ENCODE measurements around the gene RNF212B.

The RNF212B gene

DNA sequence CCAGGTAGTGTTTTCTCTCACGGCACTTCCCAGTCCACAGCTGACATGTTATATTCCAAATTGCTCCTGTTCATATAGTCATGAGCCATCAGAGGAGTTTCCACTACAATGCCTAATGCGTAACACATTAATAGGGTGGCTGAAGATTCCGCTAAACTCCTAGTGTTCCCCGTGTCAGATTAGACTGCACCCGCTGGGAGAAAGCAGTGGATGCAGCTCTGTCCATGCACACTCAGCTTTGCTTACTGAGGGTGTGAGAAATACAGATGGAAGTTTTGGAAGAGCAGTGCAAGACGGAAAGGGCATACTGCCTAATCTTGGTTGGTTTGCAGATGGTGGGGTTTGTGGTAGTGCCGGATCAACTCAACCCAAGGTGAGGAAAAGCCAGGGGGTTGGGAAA is 59.4 kb downstream of the RNF212B start:
- DNase-seq (ENCODE audit: low read depth), result no peak

DNA sequence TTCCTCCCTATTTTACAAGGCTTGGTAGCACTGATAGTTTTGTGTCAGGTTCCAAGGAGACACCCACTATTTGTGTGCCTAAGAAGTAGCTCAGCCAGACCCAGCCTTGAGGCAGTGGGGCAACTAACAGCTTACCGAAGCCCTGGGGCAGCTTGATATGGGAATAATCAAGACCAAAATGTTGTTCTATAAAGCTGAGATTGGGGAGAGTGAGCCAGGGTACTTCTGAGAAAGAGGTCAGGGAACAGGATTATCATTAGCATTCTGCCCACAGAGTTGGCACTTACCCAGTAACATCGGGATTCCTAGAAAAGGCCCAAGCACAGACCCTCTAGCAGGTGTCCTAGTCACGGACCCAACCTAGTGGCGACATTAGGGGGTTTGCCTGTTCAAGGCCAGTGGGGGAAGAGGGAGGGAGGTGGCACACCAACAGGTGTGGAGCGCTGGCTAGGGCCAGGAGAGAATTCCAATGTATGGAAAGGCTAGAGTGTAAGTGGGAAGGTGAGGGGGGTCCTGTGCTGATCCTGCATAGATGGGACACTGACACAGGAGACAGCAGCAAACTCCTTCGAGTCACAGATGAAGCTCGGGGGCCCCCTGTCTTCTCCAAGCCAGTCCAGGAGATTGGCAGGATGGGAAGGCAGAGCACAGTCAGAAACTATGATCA is 60.0 kb downstream of the RNF212B start:
- DNase-seq (ENCODE audit: low read depth), result no peak

DNA sequence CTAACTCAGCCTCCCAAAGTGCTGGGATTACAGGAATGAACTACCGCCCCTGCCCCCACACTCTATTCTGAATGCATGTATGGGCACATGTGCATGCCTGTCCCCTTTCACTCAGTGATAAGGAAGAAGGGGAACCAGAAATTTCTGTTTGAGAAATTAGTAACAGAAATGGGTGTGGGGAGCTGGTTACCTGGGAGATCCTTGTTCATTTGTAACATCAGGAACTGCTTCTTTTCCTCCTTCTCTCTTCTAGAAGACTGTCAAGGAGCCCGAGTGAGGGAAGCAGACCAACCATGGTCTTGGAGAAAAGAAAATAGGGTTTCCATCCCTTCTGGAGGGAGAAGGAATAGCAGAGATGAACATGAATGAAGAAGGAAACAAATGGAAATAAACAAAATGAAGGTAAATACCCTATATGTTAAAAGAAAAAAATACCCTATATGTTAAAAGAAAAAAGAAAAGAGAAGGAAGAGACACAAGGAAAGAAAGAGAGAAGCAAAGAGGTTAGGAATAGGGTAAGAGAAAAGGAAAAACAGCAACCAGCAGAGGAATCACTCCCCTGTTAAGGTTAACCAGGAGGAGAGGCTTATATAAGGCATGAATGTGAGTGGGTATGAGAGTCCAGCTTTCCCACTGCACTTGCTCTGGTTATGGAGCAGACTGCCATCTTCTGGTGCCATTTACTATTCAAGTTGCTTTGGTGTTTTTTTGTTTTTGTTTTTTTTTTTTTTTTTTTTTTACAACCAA is 61.6 kb downstream of the RNF212B start:
- DNase-seq (ENCODE audit: low read depth), result no peak

- DNase-seq (ENCODE audit: low read depth), result no peak
Measured at GRCh38 chr14:23299986-23300686, 62.4 kb downstream of the RNF212B start.

DNA sequence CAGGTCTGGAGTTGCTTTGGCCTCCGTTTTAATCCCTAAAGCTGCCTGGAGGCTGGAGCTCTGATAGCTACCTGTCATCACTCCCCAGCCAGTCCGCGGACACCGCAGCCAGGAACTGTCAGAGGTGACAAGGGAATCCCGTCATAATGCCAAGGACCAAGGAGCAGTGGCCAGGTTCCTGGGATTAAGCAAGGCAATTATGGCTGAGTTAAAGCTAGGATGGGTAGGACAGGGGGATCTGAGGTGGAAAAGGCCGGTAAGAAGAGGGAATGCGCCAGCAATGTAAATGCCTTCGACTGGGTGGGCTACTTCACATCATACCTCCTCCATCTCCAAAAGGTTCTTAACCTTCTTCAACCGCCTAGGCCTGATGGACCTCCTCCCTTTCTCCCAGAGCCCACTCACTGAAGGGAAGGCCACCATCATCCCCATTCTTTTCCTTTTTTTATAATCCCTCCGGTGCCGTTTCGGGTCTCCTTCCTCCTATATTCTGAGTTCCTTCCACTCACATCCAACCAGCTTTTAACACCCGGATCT is 63.0 kb downstream of the RNF212B start:
- no peak for DNase-seq (ENCODE audit: low read depth)

DNA sequence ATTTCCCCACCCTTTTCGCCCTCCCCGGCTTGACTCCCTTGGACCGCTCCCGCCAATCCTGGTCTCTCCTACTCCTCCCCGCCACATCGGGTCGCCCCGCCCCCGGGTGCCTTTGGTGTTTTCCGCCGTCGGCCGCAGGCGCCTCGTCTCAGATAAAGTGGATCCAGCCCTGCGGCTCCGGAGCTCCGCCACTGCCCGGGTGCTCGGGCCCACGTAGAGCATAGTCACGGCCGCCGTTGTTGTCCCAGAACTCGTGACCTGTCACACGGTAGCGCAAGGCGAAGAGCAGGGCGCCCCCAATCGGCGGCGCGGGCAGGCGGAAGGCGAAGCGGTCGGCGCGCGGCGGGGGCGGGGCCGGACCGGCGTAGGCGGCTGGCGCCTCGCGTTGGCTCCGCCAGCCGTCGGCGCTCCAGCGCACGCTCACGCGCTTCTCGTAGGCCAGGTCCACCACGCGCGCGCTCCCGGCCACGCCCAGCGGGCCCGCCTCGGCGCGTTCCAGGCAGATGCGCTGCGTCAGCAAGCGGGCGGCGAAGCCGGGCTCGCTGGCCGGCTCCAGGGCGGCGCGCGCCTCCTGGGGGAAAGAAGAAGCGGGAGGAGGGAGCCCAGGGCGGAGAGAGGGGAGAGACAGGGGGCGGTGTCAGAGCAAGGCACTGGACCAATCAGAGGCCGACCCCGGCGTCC is 63.7 kb downstream of the RNF212B start:
- DNase-seq (ENCODE audit: low read depth), result peak; percentile 95

GRCh38 chr14:23301969-23302289 is 64.2 kb downstream of the RNF212B start:
- no peak for DNase-seq (ENCODE audit: low read depth)

DNA sequence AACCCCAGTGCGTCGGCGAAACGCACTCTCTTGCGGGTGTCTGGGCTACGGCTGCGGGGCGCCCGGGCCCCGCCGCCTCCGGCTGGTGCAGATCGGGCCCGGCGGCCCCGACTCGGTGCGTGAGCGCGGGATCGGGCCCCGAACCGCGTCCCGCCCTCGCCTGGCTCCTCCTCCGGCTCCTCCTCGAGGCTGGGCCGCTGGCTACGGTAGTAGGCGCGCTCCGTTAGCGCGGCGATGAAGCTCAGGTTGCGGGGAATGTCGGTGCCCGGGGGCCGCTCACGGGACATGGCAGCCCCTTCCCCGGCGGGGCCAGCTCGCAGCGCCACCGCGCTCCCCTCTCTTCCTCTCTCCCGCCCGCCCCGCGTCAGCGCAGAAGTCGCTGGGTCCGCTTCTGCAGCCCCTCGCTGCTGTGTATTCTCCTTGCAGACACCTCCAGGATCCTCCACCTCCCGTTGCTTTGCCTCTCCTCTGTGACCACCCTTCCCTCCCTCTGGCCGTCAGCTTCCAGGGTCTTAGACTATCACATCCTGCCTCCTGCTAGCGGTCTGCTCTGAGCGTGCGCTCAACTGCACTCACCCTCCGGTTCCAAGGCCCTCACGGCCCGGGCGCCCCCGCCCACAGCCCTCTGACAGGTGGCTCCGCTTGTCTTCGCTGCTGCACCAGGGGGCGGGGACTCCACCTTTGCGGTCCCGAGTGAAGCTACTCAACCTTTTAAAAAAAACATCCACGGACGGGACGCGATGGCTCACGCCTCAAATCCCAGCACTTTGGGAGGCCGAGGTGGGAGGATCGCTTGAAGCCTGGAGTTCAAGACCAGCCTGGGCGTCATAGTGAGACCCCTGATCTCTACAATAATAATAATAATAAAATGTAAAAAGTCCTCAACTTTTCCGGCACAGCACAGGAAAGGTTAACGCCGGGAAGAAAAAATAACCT is 64.8 kb downstream of the RNF212B start, which contains the start of gene PPP1R3E:
PPP1R3E (minus strand) TSS at position 570 of the 936 bp plus-strand sequence; CDS start at position 287, 283 bp downstream.
- peak; percentile 61 for DNase-seq (ENCODE audit: low read depth)

- DNase-seq (ENCODE audit: low read depth), result no peak
Measured at GRCh38 chr14:23306412-23307145, 68.8 kb downstream of the RNF212B start, which contains the start of gene BCL2L2. BCL2L2 (plus strand) TSS chr14:23306833; CDS start chr14:23307768, 935 bp downstream.

DNA sequence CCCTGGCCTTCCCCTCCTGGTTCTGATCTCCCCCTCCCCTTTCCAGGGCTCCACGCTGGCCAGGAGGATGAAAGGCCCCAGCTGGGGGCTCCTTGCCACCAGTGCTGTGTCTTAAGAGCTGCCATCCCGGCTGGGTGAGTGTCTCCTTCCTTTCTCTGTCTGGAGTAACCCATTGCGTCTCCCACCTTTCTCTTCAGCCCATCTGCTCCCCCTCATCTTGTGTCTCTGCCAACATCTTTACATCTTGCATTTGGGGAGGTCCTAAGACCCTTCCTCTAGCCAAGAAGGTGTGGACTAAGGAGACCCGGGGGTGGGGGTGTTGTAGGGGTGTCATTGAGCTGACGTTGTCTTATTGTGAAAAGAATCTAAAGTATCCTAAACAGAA is 69.4 kb downstream of the RNF212B start:
- no peak for DNase-seq (ENCODE audit: low read depth)

GRCh38 chr14:23307687-23308644 is 70.2 kb downstream of the RNF212B start:
- no peak for DNase-seq (ENCODE audit: low read depth)

- no peak for DNase-seq (ENCODE audit: low read depth)
Measured at GRCh38 chr14:23308721-23309445, 71.1 kb downstream of the RNF212B start.

DNA sequence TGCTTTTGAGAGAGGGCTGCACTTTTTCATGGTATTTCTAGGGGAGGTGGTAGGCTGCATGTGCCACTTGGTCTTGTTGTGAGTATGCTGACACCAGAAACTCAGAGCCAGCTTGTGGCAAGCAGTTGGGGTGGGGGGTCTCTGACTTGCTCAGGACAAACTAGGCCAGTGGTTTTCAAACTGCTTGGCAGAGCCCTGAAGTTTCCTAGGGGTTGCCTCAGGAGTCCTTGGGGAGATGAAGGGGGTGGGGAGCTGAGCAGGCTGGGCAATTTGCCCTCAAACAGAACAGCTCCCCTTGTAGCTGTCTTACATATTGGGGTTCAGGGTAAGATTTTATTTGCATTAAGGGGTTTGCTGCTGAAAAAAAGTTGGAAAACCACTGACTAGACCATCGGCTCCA is 72.8 kb downstream of the RNF212B start:
- no peak for DNase-seq (ENCODE audit: low read depth)

GRCh38 chr14:23316300-23316699 is 78.6 kb downstream of the RNF212B start:
- DNase-seq (ENCODE audit: low read depth), result no peak

GRCh38 chr14:23319746-23320583 is 82.2 kb downstream of the RNF212B start:
- no peak for DNase-seq (ENCODE audit: low read depth)

DNA sequence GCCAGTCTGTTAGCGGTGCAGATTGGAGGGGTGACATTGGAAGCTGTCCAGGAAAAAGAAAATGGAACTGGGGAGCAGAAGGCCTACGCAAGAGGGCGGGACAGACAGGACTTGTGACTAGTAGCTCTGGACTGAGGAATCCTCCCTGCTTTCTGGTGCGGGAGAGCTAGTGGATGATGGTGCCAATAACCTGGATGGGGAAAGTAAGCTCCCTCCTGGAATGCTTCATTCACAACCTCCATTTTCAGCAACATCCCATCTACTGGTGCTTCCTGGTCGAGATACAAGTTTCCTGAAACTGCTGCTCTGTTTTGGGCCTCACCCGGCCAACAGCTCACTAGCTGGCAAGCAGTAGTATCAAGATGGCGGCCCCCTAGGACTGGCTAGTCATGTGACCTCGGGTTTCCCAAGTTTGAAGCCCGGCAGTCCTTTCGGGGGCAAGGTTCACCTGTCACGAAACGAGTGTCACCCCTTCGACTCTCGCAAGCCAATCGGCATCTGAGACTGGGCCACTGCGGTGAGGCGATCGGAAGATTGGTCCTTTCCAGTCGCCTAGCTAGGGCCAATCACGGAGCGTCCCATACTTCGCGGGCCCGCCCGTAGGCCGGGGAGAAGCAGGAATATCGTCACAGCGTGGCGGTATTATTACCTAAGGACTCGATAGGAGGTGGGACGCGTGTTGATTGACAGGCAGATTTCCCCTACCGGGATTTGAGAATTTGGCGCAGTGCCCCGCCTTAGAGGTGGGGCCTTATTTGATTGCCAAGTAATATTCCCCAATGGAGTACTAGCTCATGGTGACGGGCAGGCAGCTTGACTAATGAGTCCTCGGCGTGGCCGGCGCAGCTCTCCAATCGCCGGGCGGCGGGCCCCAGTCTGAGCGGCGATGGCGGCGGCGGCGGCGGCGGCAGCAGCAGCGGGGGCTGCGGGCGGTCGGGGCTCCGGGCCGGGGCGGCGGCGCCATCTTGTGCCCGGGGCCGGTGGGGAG is 83.1 kb downstream of the RNF212B start, which contains the start of gene PABPN1:
PABPN1 (plus strand) TSS at position 874 of the 988 bp plus-strand sequence; CDS start at position 887, 13 bp downstream.
- peak; percentile 81 for DNase-seq (ENCODE audit: low read depth)

Data from stimulated activated CD8-positive, alpha-beta memory T cell treated with anti-CD3 and anti-CD28 coated beads, Interleukin-15, amount 100 ng/mL, for 24 hours (primary cell).